Lower leg skin (tissue), 3 donors: ENCODE measurements around the gene COQ9.

Experiments used
- POLR2A ChIP-seq, 2 donors: fragments of 450-650 bp; IDR thresholded peaks; one replicate each; pipeline ENCODE4 v1.6.1; 2016 to 2017; ENCODE audit warnings: antibody characterized with exemption in 2 of 2, mild to moderate bottlenecking in 1 of 2, moderate library complexity in 1 of 2
- TF ChIP-seq, protein P1 (sequence below), 3 donors: fragments of 450-650 bp; IDR thresholded peaks; one replicate each; pipeline ENCODE4 v1.5.1; 2016; ENCODE audit warnings: antibody characterized with exemption in 3 of 3, mild to moderate bottlenecking in 3 of 3, moderate library complexity in 2 of 3

DNA sequence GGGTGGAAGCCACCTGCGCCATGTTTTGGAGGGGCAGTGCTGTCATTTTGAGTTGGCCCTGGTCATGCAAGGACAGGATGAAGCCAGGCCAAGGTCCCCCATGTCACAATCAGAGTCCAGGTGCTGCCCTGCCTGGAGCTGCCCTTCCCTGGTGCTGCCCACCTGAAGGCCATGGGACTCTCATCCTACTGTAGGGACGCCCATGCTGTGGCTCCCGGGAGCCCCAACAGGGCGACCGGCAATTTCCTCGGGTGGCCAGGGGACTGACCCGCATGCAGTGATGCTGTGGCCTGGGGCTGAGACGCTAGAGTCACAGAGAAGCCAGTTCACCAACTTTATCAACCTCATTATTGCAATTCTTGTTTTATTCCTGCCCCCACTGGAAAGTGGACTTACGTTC, 34.7 kb upstream of the COQ9 start:
- TF ChIP-seq, protein P1, sequence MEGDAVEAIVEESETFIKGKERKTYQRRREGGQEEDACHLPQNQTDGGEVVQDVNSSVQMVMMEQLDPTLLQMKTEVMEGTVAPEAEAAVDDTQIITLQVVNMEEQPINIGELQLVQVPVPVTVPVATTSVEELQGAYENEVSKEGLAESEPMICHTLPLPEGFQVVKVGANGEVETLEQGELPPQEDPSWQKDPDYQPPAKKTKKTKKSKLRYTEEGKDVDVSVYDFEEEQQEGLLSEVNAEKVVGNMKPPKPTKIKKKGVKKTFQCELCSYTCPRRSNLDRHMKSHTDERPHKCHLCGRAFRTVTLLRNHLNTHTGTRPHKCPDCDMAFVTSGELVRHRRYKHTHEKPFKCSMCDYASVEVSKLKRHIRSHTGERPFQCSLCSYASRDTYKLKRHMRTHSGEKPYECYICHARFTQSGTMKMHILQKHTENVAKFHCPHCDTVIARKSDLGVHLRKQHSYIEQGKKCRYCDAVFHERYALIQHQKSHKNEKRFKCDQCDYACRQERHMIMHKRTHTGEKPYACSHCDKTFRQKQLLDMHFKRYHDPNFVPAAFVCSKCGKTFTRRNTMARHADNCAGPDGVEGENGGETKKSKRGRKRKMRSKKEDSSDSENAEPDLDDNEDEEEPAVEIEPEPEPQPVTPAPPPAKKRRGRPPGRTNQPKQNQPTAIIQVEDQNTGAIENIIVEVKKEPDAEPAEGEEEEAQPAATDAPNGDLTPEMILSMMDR (IDR thresholded peaks at IDR 0.05): no peak
- TF ChIP-seq POLR2A (IDR thresholded peaks at IDR 0.05): no peak
